HL-60 (cell line): ENCODE measurements around the gene VILL.

Experiments
- DNase-seq, 2 experiments: peaks; one replicate each; pipeline ENCODE4 v3.0.0-alpha.2; 2010 to 2020; ENCODE audit warnings: low read depth in 1 of 2, low spot score in 1 of 2
- H3K27ac ChIP-seq: fragments of 250-450 bp; sonication (Bioruptor Pico); replicated peaks from 2 replicates; pipeline ENCODE4 v1.5.1; 2020; ENCODE audit warnings: mild to moderate bottlenecking, moderate library complexity
- H3K27me3 ChIP-seq: fragments of 250-450 bp; sonication (Bioruptor Pico); 2 replicates; pipeline ENCODE4 v1.5.1; 2021; ENCODE audit warnings: mild to moderate bottlenecking, moderate library complexity; ENCODE audit not compliant: insufficient read depth, poor library complexity, severe bottlenecking
- H3K4me3 ChIP-seq: replicated peaks from 2 replicates; pipeline ENCODE4 v1.5.1; 2011; ENCODE audit warnings: mild to moderate bottlenecking, control low read depth, low read length; ENCODE audit not compliant: insufficient read depth
- CTCF ChIP-seq: IDR thresholded peaks from one replicate; pipeline ENCODE4 v1.5.1; 2011; ENCODE audit warnings: low read length, control low read depth, inconsistent platforms; ENCODE audit not compliant: insufficient read depth
- GABPA ChIP-seq: IDR thresholded peaks from 2 replicates; pipeline ENCODE4 v1.6.1; 2012; ENCODE audit warnings: low read depth
- POLR2AphosphoS5 ChIP-seq: IDR thresholded peaks from 2 replicates; pipeline ENCODE4 v1.6.1; 2012; ENCODE audit warnings: low read depth
- SPI1 ChIP-seq: IDR thresholded peaks from 2 replicates; pipeline ENCODE4 v1.6.1; 2012; ENCODE audit warnings: low read depth, mild to moderate bottlenecking, borderline replicate concordance
- TF ChIP-seq, protein P1 (sequence below): IDR thresholded peaks from 2 replicates; pipeline ENCODE4 v1.6.1; 2012; ENCODE audit warnings: low read depth; ENCODE audit not compliant: insufficient replicate concordance

Gene VILL

DNA sequence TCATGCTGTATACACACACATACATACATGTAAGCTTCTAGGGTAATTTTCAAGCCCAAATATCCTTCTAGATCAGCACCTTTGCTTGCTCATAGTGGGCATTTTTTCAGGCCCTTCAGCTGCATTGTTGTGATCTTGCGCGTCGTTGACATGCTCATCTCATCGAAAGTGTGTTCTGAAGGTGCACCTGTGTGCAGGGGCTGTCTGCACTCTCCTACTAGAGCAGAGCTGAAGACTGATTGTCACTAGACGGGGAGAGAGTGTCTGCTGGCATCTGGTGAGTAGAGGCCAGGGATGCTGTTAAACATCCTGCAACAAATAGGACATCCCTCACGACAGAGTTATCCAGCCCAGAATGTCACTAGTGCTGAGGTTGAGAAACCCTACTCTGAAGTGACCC lies 35.7 kb upstream of the VILL start:
- no peaks in the 10 kb centered on the region for H3K27me3 ChIP-seq
- H3K27ac ChIP-seq: no peak overlapping the region
- no peak overlapping the region for H3K4me3 ChIP-seq
- DNase-seq: no peak
- TF ChIP-seq, protein P1, sequence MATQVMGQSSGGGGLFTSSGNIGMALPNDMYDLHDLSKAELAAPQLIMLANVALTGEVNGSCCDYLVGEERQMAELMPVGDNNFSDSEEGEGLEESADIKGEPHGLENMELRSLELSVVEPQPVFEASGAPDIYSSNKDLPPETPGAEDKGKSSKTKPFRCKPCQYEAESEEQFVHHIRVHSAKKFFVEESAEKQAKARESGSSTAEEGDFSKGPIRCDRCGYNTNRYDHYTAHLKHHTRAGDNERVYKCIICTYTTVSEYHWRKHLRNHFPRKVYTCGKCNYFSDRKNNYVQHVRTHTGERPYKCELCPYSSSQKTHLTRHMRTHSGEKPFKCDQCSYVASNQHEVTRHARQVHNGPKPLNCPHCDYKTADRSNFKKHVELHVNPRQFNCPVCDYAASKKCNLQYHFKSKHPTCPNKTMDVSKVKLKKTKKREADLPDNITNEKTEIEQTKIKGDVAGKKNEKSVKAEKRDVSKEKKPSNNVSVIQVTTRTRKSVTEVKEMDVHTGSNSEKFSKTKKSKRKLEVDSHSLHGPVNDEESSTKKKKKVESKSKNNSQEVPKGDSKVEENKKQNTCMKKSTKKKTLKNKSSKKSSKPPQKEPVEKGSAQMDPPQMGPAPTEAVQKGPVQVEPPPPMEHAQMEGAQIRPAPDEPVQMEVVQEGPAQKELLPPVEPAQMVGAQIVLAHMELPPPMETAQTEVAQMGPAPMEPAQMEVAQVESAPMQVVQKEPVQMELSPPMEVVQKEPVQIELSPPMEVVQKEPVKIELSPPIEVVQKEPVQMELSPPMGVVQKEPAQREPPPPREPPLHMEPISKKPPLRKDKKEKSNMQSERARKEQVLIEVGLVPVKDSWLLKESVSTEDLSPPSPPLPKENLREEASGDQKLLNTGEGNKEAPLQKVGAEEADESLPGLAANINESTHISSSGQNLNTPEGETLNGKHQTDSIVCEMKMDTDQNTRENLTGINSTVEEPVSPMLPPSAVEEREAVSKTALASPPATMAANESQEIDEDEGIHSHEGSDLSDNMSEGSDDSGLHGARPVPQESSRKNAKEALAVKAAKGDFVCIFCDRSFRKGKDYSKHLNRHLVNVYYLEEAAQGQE: no peak
- TF ChIP-seq SPI1: no peak
- TF ChIP-seq CTCF: no peak
- no peak for TF ChIP-seq GABPA
- no peak for TF ChIP-seq POLR2AphosphoS5

- Histone ChIP-seq H3K27ac (no peak overlapping the region), H3K4me3 (no peak overlapping the region), H3K27me3 (no peaks in the 10 kb centered on the region)
- no peak for DNase-seq
- TF ChIP-seq CTCF (no peak), SPI1 (peak; percentile 4; the same call in 1 of the 2 replicates)
Measured at GRCh38 chr3:37955918-37956707, 34.5 kb upstream of the VILL start.

DNA sequence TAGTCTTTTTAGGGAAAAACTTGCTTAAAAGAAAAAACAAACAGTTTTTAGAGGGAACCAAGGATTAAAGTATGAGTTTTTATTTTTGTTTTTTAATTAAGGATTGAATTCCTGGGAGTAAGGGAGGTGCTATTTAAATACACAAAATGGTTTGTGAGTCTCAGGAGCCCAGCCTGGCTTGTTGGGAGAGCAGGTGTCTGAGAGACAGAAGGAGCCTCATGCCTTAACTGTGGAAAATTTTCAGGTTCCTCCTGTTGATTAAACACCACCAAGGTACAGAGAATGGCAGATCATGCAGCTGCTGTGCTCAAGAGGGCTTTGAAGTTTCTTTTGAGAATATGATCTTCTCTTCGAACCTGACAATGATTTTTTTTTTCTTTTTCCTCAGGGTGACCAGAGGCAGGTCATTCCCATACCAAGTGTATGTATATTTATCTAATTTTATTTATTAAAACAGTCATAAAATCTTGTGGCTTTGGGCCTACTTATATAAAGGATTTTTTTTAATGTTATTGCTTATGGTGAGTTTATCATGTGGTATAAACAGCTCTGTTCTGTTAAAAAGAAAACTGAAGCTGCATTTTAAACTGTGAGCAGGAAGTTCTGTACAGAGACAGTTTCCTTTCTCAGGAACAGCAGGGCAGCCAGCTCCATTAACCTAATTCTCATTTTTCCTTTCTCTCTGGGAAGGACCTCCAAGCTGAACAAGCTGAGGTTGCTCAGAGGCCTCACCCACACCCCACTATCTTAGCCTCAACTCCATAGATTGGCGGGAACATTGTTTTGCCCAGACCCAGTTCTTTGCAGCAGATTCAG lies 33.7 kb upstream of the VILL start:
- no peak for TF ChIP-seq POLR2AphosphoS5
- no peak for TF ChIP-seq SPI1
- TF ChIP-seq, protein P1: no peak
- TF ChIP-seq CTCF: no peak
- no peak for TF ChIP-seq GABPA
- H3K4me3 ChIP-seq: no peak overlapping the region
- no peaks in the 10 kb centered on the region for H3K27me3 ChIP-seq
- DNase-seq: no peak
- no peak overlapping the region for H3K27ac ChIP-seq
